IMR-90 (cell line): Measurements from ENCODE around the gene STAT1. TPM values are rescaled to one million over a fixed set of nuclear protein-coding genes. Genes with fewer than 3 reads are reported as not detected.

Source experiments
- ATAC-seq: fragments of 200-7000 bp; cut with Tn5 transposase; 2 replicates; pipeline ENCODE4 v1.9.1; 2020; ENCODE audit warnings: low read depth, mild to moderate bottlenecking, moderate library complexity
- BruUV-seq: library from RNA; stranded (reverse); fragments of 400-500 nt; replicated peaks from 2 replicates; lab custom pipeline; 2021; lab: Mats Ljungman, UMichigan
- CTCF ChIA-PET: fragments of 300-600 bp; formaldehyde crosslinking; extraction: SDS; loops from one replicate; lab custom pipeline; 2021; ENCODE audit warnings: antibody characterized with exemption; lab: Yijun Ruan, JAX
- POLR2A ChIA-PET: fragments of 300-600 bp; sonication (Branson Sonifier 250); formaldehyde crosslinking; loops from one replicate; lab custom pipeline; 2022; ENCODE audit warnings: antibody characterized with exemption; ENCODE audit not compliant: unreplicated experiment; lab: Charles Lee
- DNase-seq: peaks from one replicate; pipeline ENCODE4 v3.0.0; 2013
- H2AFZ ChIP-seq: replicated peaks from 2 replicates; pipeline ENCODE3; 2013; ENCODE audit warnings: low read length, mild to moderate bottlenecking; ENCODE audit not compliant: poor library complexity
- H2AK5ac ChIP-seq: 2 replicates; pipeline ENCODE4 v1.6.1; 2013; ENCODE audit warnings: low read depth, low read length, inconsistent platforms
- H2AK9ac ChIP-seq: replicated peaks from 2 replicates; pipeline ENCODE3; 2013; ENCODE audit warnings: mild to moderate bottlenecking, low read depth, low read length, moderate library complexity; ENCODE audit not compliant: poor library complexity
- H2BK120ac ChIP-seq: 2 replicates; pipeline ENCODE4 v1.6.1; 2013; ENCODE audit warnings: low read depth, low read length, inconsistent platforms
- H2BK15ac ChIP-seq: 3 replicates; pipeline ENCODE4 v1.6.1; 2013; ENCODE audit warnings: low read depth, low read length, inconsistent platforms
- H2BK20ac ChIP-seq: 2 replicates; pipeline ENCODE4 v1.6.1; 2013; ENCODE audit warnings: low read depth, mild to moderate bottlenecking, inconsistent platforms, low read length, moderate library complexity
- H2BK5ac ChIP-seq: 2 replicates; pipeline ENCODE4 v1.6.1; 2013; ENCODE audit warnings: mild to moderate bottlenecking, low read depth, low read length, inconsistent platforms; ENCODE audit not compliant: poor library complexity, severe bottlenecking
- H3K14ac ChIP-seq: replicated peaks from 2 replicates; pipeline ENCODE4 v1.6.1; 2013; ENCODE audit warnings: low read depth, low read length, inconsistent platforms
- H3K18ac ChIP-seq: 2 replicates; pipeline ENCODE4 v1.6.1; 2013; ENCODE audit warnings: low read depth, low read length, control low read depth
- H3K23ac ChIP-seq: 2 replicates; pipeline ENCODE4 v1.6.1; 2013; ENCODE audit warnings: low read depth, low read length, inconsistent platforms
- H3K27ac ChIP-seq: 2 replicates; pipeline ENCODE4 v1.5.1; 2013; ENCODE audit warnings: mild to moderate bottlenecking, control low read depth, low read length; ENCODE audit not compliant: insufficient read depth
- H3K27me3 ChIP-seq: 2 replicates; pipeline ENCODE4 v1.6.1; 2013; ENCODE audit warnings: low read length; ENCODE audit not compliant: control insufficient read depth, insufficient read depth
- H3K36me3 ChIP-seq: 2 replicates; pipeline ENCODE4 v1.6.1; 2013; ENCODE audit warnings: low read length, mixed read lengths; ENCODE audit not compliant: control insufficient read depth, insufficient read depth
- H3K4ac ChIP-seq: 2 replicates; pipeline ENCODE4 v1.6.1; 2013; ENCODE audit warnings: low read depth, low read length, inconsistent platforms
- H3K4me1 ChIP-seq: 2 replicates; pipeline ENCODE4 v1.6.1; 2013; ENCODE audit warnings: low read length, mixed read lengths; ENCODE audit not compliant: control insufficient read depth, insufficient read depth
- H3K4me2 ChIP-seq: 2 replicates; pipeline ENCODE4 v1.6.1; 2013; ENCODE audit warnings: low read depth, mild to moderate bottlenecking, control low read depth, low read length, moderate library complexity
- H3K4me3 ChIP-seq: 2 replicates; pipeline ENCODE4 v1.5.1; 2013; ENCODE audit warnings: low read depth, mild to moderate bottlenecking, control low read depth, low read length, moderate library complexity; ENCODE audit not compliant: insufficient read depth
- H3K56ac ChIP-seq: 2 replicates; pipeline ENCODE4 v1.6.1; 2013; ENCODE audit warnings: low read length, inconsistent platforms; ENCODE audit not compliant: insufficient read depth; ENCODE audit errors: extremely low read depth
- H3K79me1 ChIP-seq, 2 experiments: 2 replicates each; pipeline ENCODE4 v1.6.1; 2013; ENCODE audit warnings: low read length in 2 of 2, inconsistent platforms in 1 of 2, low read depth in 1 of 2
- H3K9ac ChIP-seq: 2 replicates; pipeline ENCODE4 v1.6.1; 2013; ENCODE audit warnings: low read depth, low read length, control low read depth
- H3K9me1 ChIP-seq: 2 replicates; pipeline ENCODE4 v1.6.1; 2013; ENCODE audit warnings: low read length, inconsistent platforms; ENCODE audit not compliant: insufficient read depth
- H3K9me3 ChIP-seq: 2 replicates; pipeline ENCODE4 v1.6.1; 2013; ENCODE audit warnings: low read length; ENCODE audit not compliant: control insufficient read depth, insufficient read depth
- H4K20me1 ChIP-seq: 2 replicates; pipeline ENCODE4 v1.6.1; 2013; ENCODE audit warnings: low read length, inconsistent platforms; ENCODE audit not compliant: insufficient read depth
- H4K5ac ChIP-seq: 2 replicates; pipeline ENCODE4 v1.6.1; 2013; ENCODE audit warnings: mild to moderate bottlenecking, low read depth, low read length, control low read depth
- H4K8ac ChIP-seq, 2 experiments: 2 replicates each; pipeline ENCODE4 v1.6.1; 2013; ENCODE audit warnings: low read depth in 2 of 2, low read length in 2 of 2, control low read depth in 1 of 2, inconsistent platforms in 1 of 2
- H4K91ac ChIP-seq: 2 replicates; pipeline ENCODE4 v1.6.1; 2013; ENCODE audit warnings: low read depth, low read length, inconsistent platforms; ENCODE audit not compliant: insufficient read depth
- CEBPB ChIP-seq: IDR thresholded peaks from 2 replicates; pipeline ENCODE4 v1.6.1; 2012; ENCODE audit warnings: low read depth, low read length, improper control_type of control experiment
- FOS ChIP-seq: fragments of 150-350 bp; IDR thresholded peaks from 2 replicates; pipeline ENCODE4 v1.6.1; 2016; ENCODE audit warnings: low read depth, low read length
- MAFK ChIP-seq: IDR thresholded peaks from 2 replicates; pipeline ENCODE4 v1.6.1; 2012; ENCODE audit warnings: low read depth, low read length, improper control_type of control experiment
- MXI1 ChIP-seq: IDR thresholded peaks from 2 replicates; pipeline ENCODE4 v1.6.1; 2012; ENCODE audit warnings: low read depth, mild to moderate bottlenecking, low read length, moderate library complexity, borderline replicate concordance
- RFX5 ChIP-seq: IDR thresholded peaks from 2 replicates; pipeline ENCODE4 v1.8.0; 2012; ENCODE audit warnings: low read depth, mild to moderate bottlenecking, low read length, moderate library complexity
- WGBS, 2 experiments: methylation state at CpG; one replicate each; pipeline versions ENCODE4 v1.1.5 to v1.1.7; 2013; ENCODE audit warnings: missing lambda C conversion rate in 2 of 2; ENCODE audit not compliant: insufficient read length in 1 of 2; ENCODE audit errors: extremely low coverage in 2 of 2; 5-methylcytosine and 5-hydroxymethylcytosine counted together
- dilution Hi-C: fragments of 300-500 bp; cut with HindIII; formaldehyde crosslinking; loops from one replicate; pipeline ENCODE4 v1.14.3; 2018; ENCODE audit warnings: low sequenced_read_pairs; ENCODE audit not compliant: unreplicated experiment
- in situ Hi-C: fragments of 300-500 bp; cut with MboI; formaldehyde crosslinking; loops from 3 replicates; pipeline ENCODE4 v1.14.3; 2019; ENCODE audit warnings: low sequenced_read_pairs, inconsistent platforms, mixed read lengths
- intact Hi-C: fragments of 100-400 bp; cut with micrococcal nuclease; formaldehyde crosslinking; loops from 2 replicates; pipeline ENCODE4 v1.10.0; 2022
- polyA plus RNA-seq, 3 experiments: library from polyadenylated mRNA; depleted of rRNA; stranded (reverse); fragments of >200 nt; gene quantifications; 2 replicates each; pipeline ENCODE4 v1.2.3, GENCODE V29; 2012; ENCODE audit warnings: low replicate concordance in 1 of 3
- total RNA-seq: library from RNA; depleted of rRNA; stranded (reverse); fragments of >200 nt; gene quantifications from 2 replicates; pipeline ENCODE4 v1.2.3, GENCODE V29; 2012

STAT1 gene
- total and polyA plus RNA-seq, 2 of the 4 experiments (the other 2 are of a cell fraction), result 43.2 to 67.9 TPM

DNA sequence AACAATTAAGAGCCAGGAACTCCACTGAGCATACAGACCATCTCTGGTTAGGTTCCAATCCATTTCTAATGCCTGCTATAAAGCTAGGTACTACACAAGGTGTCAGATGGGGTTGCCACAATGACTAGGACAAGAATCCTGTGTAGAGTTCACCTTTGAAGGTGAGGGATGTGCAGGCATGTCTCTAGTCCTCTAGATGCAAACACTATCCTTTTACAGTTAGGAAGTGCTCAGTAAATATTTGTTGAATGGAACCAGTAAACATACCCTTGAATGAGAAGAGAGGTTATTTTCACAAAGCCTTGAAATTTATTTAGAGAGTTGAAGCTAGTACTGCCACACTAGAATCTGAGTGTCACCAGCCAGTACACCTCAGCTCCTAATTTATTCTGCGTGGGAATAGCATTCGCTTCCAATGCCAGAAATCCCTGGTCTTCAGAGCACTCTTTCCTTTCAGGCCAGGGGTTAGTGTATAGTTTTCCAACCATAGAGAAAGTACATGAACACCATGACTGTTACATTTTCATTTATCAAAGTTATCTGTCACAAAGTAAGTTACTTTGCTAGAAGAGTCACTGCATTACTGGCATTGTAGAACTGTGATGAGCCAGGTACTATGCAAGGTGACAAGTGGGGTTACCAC, 48.3 kb downstream of the STAT1 start:
- ATAC-seq (no peak), DNase-seq (no peak)
- Histone ChIP-seq H2BK5ac (no peak overlapping the region), H3K14ac (no peak overlapping the region), H4K20me1 (no peaks in the 10 kb centered on the region), H2AK9ac (no peak overlapping the region), H2AFZ (no peak overlapping the region), H3K18ac (no peak overlapping the region), H4K8ac (no peak overlapping the region), H2BK120ac (no peak overlapping the region), H2BK15ac (no peak overlapping the region), H3K9me1 (0 out of 2 replicates have a peak, but pooled peaks cover 3% of the 10 kb centered on the region), H3K9ac (no peak overlapping the region), H3K36me3 (peaks cover 24% of the 10 kb centered on the region), H3K4me1 (no peaks in the 10 kb centered on the region), H3K9me3 (no peaks in the 10 kb centered on the region), H3K56ac (no peak overlapping the region), H3K27ac (no peak overlapping the region), H4K5ac (no peak overlapping the region), H3K27me3 (no peaks in the 10 kb centered on the region), H3K4ac (no peak overlapping the region), H3K4me2 (no peak overlapping the region), H3K4me3 (no peak overlapping the region), H3K23ac (no peak overlapping the region), H2AK5ac (no peak overlapping the region), H3K79me1 (0 out of 4 replicates have a peak, but pooled peaks cover 0 to 3% of the 10 kb centered on the region in 2 experiments), H4K91ac (no peak overlapping the region), H2BK20ac (no peak overlapping the region)
- ChIA-PET POLR2A (no interaction called here), CTCF (interaction anchor here (0.6 kb wide), 1 partner anchor 349 kb away, joined by 8 read pairs; no protein-coding TSS in a partner anchor)
- TF ChIP-seq RFX5 (no peak), CEBPB (no peak), MXI1 (no peak), FOS (no peak), MAFK (no peak)
- in situ Hi-C loops, result no loop called here
- dilution Hi-C loops, result no loop called here
- intact Hi-C loops, result loop anchor here (5.0 kb wide), 1 partner anchor 37 kb away; no protein-coding TSS in a partner anchor
- BruUV-seq, result no TSS peak
- no CpG with 5 or more reads among the region's 2 CpGs for WGBS, 2 experiments
